Measurements from ENCODE around the gene ZMPSTE24. TPM values are rescaled to one million over a fixed set of nuclear protein-coding genes. Genes with fewer than 3 reads are reported as not detected.

Gene ZMPSTE24
- total RNA-seq, 1 experiment from 2014 or later: 50.9 TPM

DNA sequence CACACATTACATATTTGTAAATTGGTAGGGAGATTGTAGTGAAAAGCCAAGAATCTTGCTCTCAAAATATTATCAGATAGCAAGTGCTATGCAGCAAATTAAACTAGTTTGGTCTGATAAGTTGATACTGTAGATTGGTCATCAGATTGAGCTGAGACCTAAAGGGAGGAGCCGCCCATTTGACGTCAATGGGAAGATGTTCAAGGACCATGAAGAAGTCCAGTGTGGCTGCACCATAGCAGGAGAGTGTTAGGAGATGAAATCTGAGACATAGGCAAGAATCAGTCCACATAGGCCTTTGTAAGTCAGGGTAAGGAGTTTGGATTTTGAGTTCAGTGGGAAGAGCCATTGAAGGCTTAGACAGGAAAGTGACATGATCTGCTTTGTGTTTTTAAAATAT, 16.3 kb downstream of the ZMPSTE24 start:
- peaks cover 41% of the 10 kb centered on the region for H3K36me3 ChIP-seq (ENCODE audit: insufficient read depth, low read length)

DNA sequence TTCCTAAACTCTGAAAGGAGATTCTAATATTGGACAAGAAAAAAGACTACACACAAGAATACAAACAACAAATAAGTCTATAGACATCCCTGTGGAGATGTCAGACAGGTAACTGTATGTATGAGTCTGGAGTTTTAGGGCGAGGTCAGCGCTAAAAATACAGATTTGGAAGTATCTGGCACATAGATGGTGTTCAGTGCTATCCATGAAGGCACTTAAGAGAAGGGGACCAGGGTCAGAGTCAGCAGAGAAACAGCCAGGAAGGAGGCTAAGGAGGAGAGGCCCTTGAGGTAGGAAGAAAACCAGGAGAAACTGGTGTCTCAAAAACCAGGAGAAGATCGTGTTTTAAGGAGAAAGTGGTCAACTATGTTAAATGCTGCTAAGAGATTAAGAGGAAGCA, 18.1 kb downstream of the ZMPSTE24 start:
- Histone ChIP-seq H3K9ac (ENCODE audit: low read length) (no peak overlapping the region), H4K20me1 (ENCODE audit: insufficient read depth, low read depth, low read length) (no peaks in the 10 kb centered on the region), H3K4me3 (ENCODE audit: low read length) (no peak overlapping the region), H3K36me3 (ENCODE audit: insufficient read depth, low read length) (peaks cover 35% of the 10 kb centered on the region), H2AFZ (ENCODE audit: low read length) (no peak overlapping the region), H3K27me3 (ENCODE audit: low read length) (no peaks in the 10 kb centered on the region), H3K27ac (ENCODE audit: low read length) (no peak overlapping the region), H3K4me1 (ENCODE audit: low read length) (no peaks in the 10 kb centered on the region), H3K9me3 (ENCODE audit: low read length) (no peaks in the 10 kb centered on the region), H3K9me2 (replicated peaks; ENCODE audit: insufficient read depth, low read length) (no peaks in the 10 kb centered on the region), H3K4me2 (ENCODE audit: low read depth, low read length, poor library complexity, severe bottlenecking) (no peak overlapping the region), H3K79me2 (ENCODE audit: low read length) (peaks cover 25% of the 10 kb centered on the region)
- DNase-seq: no peak

More for the DNA sequence above, 16.3 kb downstream of the ZMPSTE24 start:
- Histone ChIP-seq H4K20me1 (ENCODE audit: insufficient read depth, low read depth, low read length) (no peaks in the 10 kb centered on the region), H3K9ac (ENCODE audit: low read length) (no peak overlapping the region), H3K27me3 (ENCODE audit: low read length) (no peaks in the 10 kb centered on the region), H3K9me2 (replicated peaks; ENCODE audit: insufficient read depth, low read length) (no peaks in the 10 kb centered on the region), H2AFZ (ENCODE audit: low read length) (no peak overlapping the region), H3K79me2 (ENCODE audit: low read length) (peaks cover 21% of the 10 kb centered on the region), H3K4me2 (ENCODE audit: low read depth, low read length, poor library complexity, severe bottlenecking) (no peak overlapping the region), H3K27ac (ENCODE audit: low read length) (no peak overlapping the region), H3K4me1 (ENCODE audit: low read length) (no peaks in the 10 kb centered on the region), H3K9me3 (ENCODE audit: low read length) (no peaks in the 10 kb centered on the region), H3K4me3 (ENCODE audit: low read length) (no peak overlapping the region)
- DNase-seq: no peak

GRCh38 chr1:40281853-40282252, 23.8 kb downstream of the ZMPSTE24 start:
- peaks cover 27% of the 10 kb centered on the region for H3K79me2 ChIP-seq (ENCODE audit: low read length)
- no peak overlapping the region for H3K9ac ChIP-seq (ENCODE audit: low read length)
- no peak overlapping the region for H3K27ac ChIP-seq (ENCODE audit: low read length)
- no peaks in the 10 kb centered on the region for H4K20me1 ChIP-seq (ENCODE audit: insufficient read depth, low read depth, low read length)
- no peaks in the 10 kb centered on the region for H3K27me3 ChIP-seq (ENCODE audit: low read length)
- H3K4me3 ChIP-seq (ENCODE audit: low read length): no peak overlapping the region
- H3K9me2 ChIP-seq (replicated peaks; ENCODE audit: insufficient read depth, low read length): no peaks in the 10 kb centered on the region
- no peak for DNase-seq
- no peaks in the 10 kb centered on the region for H3K4me1 ChIP-seq (ENCODE audit: low read length)
- no peak overlapping the region for H3K4me2 ChIP-seq (ENCODE audit: low read depth, low read length, poor library complexity, severe bottlenecking)
- H3K9me3 ChIP-seq (ENCODE audit: low read length): no peaks in the 10 kb centered on the region
- H2AFZ ChIP-seq (ENCODE audit: low read length): no peak overlapping the region
- H3K36me3 ChIP-seq (ENCODE audit: insufficient read depth, low read length): peaks cover 27% of the 10 kb centered on the region; the same call in 1 of the 2 replicates

GRCh38 chr1:40291293-40291692, 33.3 kb downstream of the ZMPSTE24 start:
- no peak for DNase-seq
- H3K27ac ChIP-seq (ENCODE audit: low read length): no peak overlapping the region
- no peaks in the 10 kb centered on the region for H3K9me2 ChIP-seq (replicated peaks; ENCODE audit: insufficient read depth, low read length)
- peaks cover 41% of the 10 kb centered on the region; the same call in 1 of the 2 replicates for H3K36me3 ChIP-seq (ENCODE audit: insufficient read depth, low read length)
- no peaks in the 10 kb centered on the region for H3K79me2 ChIP-seq (ENCODE audit: low read length)
- H2AFZ ChIP-seq (ENCODE audit: low read length): no peak overlapping the region
- H3K9me3 ChIP-seq (ENCODE audit: low read length): no peaks in the 10 kb centered on the region
- no peak overlapping the region for H3K4me3 ChIP-seq (ENCODE audit: low read length)
- no peaks in the 10 kb centered on the region for H3K4me1 ChIP-seq (ENCODE audit: low read length)
- H3K27me3 ChIP-seq (ENCODE audit: low read length): no peaks in the 10 kb centered on the region
- no peak overlapping the region for H3K4me2 ChIP-seq (ENCODE audit: low read depth, low read length, poor library complexity, severe bottlenecking)
- no peak overlapping the region for H3K9ac ChIP-seq (ENCODE audit: low read length)
- H4K20me1 ChIP-seq (ENCODE audit: insufficient read depth, low read depth, low read length): no peaks in the 10 kb centered on the region

GRCh38 chr1:40299366-40300248, 41.6 kb downstream of the ZMPSTE24 start:
- peaks cover 4% of the 10 kb centered on the region; the same call in 1 of the 2 replicates for H3K4me1 ChIP-seq (ENCODE audit: low read length)
- no peak overlapping the region for H3K27ac ChIP-seq (ENCODE audit: low read length)
- H3K4me2 ChIP-seq (ENCODE audit: low read depth, low read length, poor library complexity, severe bottlenecking): no peak overlapping the region
- H2AFZ ChIP-seq (ENCODE audit: low read length): no peak overlapping the region
- no peaks in the 10 kb centered on the region for H3K9me2 ChIP-seq (replicated peaks; ENCODE audit: insufficient read depth, low read length)
- no peak for DNase-seq
- H3K79me2 ChIP-seq (ENCODE audit: low read length): no peaks in the 10 kb centered on the region
- H3K4me3 ChIP-seq (ENCODE audit: low read length): no peak overlapping the region
- no peaks in the 10 kb centered on the region for H3K9me3 ChIP-seq (ENCODE audit: low read length)
- H3K27me3 ChIP-seq (ENCODE audit: low read length): no peaks in the 10 kb centered on the region
- no peaks in the 10 kb centered on the region for H4K20me1 ChIP-seq (ENCODE audit: insufficient read depth, low read depth, low read length)
- H3K9ac ChIP-seq (ENCODE audit: low read length): no peak overlapping the region
- H3K36me3 ChIP-seq (ENCODE audit: insufficient read depth, low read length): 0 out of 2 replicates have a peak, but pooled peaks cover 3% of the 10 kb centered on the region

DNA sequence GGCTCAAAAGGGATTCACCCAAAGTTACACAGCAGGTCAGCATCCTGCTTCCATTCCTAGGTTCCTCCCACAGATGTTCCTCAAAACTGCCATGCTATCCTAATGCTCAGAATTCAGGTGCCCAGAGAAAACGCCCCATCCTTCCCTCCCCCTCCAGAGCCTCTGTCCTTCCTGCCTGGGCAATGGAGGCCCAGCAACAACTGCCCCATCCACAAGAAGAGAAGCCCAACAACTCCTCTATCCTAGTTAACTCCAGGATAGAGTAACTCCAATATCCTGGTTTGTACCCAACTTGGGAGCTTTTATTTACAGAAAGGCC, 42.2 kb downstream of the ZMPSTE24 start:
- DNase-seq: no peak
- H3K79me2 ChIP-seq (ENCODE audit: low read length): no peaks in the 10 kb centered on the region
- no peak overlapping the region for H2AFZ ChIP-seq (ENCODE audit: low read length)
- no peaks in the 10 kb centered on the region for H3K27me3 ChIP-seq (ENCODE audit: low read length)
- H3K4me3 ChIP-seq (ENCODE audit: low read length): no peak overlapping the region
- H3K9me3 ChIP-seq (ENCODE audit: low read length): no peaks in the 10 kb centered on the region
- no peak overlapping the region for H3K4me2 ChIP-seq (ENCODE audit: low read depth, low read length, poor library complexity, severe bottlenecking)
- no peaks in the 10 kb centered on the region for H4K20me1 ChIP-seq (ENCODE audit: insufficient read depth, low read depth, low read length)
- no peaks in the 10 kb centered on the region for H3K36me3 ChIP-seq (ENCODE audit: insufficient read depth, low read length)
- peaks cover 6% of the 10 kb centered on the region; the same call in 1 of the 2 replicates for H3K4me1 ChIP-seq (ENCODE audit: low read length)
- no peaks in the 10 kb centered on the region for H3K9me2 ChIP-seq (replicated peaks; ENCODE audit: insufficient read depth, low read length)
- H3K27ac ChIP-seq (ENCODE audit: low read length): no peak overlapping the region
- no peak overlapping the region for H3K9ac ChIP-seq (ENCODE audit: low read length)

DNA sequence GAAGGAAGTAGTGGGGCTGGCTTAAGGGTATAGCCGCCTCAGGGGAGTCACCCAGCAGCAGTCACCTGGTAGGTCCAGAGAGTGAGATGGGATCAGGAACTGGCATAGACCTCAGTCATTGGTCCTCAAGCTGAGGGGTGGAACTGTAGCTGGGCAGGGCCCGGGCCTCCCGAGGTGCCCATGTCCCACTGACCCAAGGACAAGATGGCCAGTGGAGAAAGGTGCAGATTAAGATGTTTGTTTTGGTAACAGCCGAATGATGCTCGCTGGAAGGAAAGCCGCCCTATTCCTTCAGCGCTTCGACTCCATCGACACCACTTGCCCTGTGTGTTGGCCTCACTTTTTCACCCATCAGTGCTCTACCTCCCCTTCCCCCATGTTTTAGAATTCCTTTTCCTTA, 42.6 kb downstream of the ZMPSTE24 start:
- peaks cover 6% of the 10 kb centered on the region; the same call in 1 of the 2 replicates for H3K4me1 ChIP-seq (ENCODE audit: low read length)
- no peak overlapping the region for H3K4me2 ChIP-seq (ENCODE audit: low read depth, low read length, poor library complexity, severe bottlenecking)
- no peak overlapping the region for H3K27ac ChIP-seq (ENCODE audit: low read length)
- no peak for DNase-seq
- H2AFZ ChIP-seq (ENCODE audit: low read length): no peak overlapping the region
- no peaks in the 10 kb centered on the region for H3K9me3 ChIP-seq (ENCODE audit: low read length)
- no peaks in the 10 kb centered on the region for H3K27me3 ChIP-seq (ENCODE audit: low read length)
- H4K20me1 ChIP-seq (ENCODE audit: insufficient read depth, low read depth, low read length): no peaks in the 10 kb centered on the region
- H3K79me2 ChIP-seq (ENCODE audit: low read length): no peaks in the 10 kb centered on the region
- no peak overlapping the region for H3K9ac ChIP-seq (ENCODE audit: low read length)
- no peak overlapping the region for H3K4me3 ChIP-seq (ENCODE audit: low read length)
- no peaks in the 10 kb centered on the region for H3K36me3 ChIP-seq (ENCODE audit: insufficient read depth, low read length)
- H3K9me2 ChIP-seq (replicated peaks; ENCODE audit: insufficient read depth, low read length): no peaks in the 10 kb centered on the region

DNA sequence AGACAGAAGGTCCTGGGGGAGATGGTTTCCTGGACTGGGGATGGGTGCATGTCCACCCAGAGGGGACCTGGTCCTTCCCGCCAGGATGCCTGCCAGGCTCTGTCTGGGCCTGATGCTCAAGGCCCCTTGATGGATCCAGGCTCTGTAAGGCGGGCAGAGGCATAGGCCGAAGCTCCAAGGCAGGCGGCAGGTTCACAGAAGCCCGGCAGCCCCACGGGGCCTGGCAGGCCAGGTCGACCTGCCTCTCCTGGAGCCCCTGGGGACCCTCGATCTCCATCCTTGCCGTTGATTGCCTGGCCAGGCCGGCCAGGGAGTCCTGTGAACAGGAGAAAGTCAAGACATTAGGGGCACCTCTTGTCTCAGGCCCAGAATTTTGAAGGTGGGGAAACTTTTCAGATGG, 43.0 kb downstream of the ZMPSTE24 start:
- no peak for DNase-seq
- Histone ChIP-seq H3K36me3 (ENCODE audit: insufficient read depth, low read length) (no peaks in the 10 kb centered on the region), H4K20me1 (ENCODE audit: insufficient read depth, low read depth, low read length) (no peaks in the 10 kb centered on the region), H3K4me3 (ENCODE audit: low read length) (no peak overlapping the region), H3K4me1 (ENCODE audit: low read length) (peaks cover 6% of the 10 kb centered on the region; the same call in 1 of the 2 replicates), H3K9ac (ENCODE audit: low read length) (no peak overlapping the region), H3K4me2 (ENCODE audit: low read depth, low read length, poor library complexity, severe bottlenecking) (no peak overlapping the region), H3K79me2 (ENCODE audit: low read length) (no peaks in the 10 kb centered on the region), H3K9me3 (ENCODE audit: low read length) (no peaks in the 10 kb centered on the region), H3K27ac (ENCODE audit: low read length) (no peak overlapping the region), H3K27me3 (ENCODE audit: low read length) (no peaks in the 10 kb centered on the region), H3K9me2 (replicated peaks; ENCODE audit: insufficient read depth, low read length) (no peaks in the 10 kb centered on the region), H2AFZ (ENCODE audit: low read length) (no peak overlapping the region)
